ENCODE measurements around the gene LAMTOR5.

DNA sequence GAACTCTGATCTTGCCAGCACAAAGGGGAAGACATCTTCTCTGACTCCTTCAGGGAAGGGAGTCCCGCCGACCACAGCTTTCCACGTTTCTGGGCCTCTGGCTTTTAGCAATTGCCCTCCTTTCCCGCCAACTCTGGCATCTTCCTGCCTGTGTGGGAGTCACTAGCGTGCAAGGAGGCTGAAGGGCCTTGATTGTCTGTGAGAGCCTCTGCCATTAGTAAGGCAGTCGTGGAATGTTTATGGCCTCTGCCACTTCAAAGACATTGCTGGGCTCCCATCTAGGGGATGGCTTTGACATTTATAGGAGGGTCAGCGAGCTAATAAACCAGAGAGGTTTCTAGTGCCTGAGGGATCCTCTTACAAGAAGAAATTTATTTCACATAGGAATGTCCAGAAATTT, 29.1 kb upstream of the LAMTOR5 start:
- TF ChIP-seq FOXP2 (optimal IDR thresholded peaks at IDR 0.05; ENCODE audit: control extremely low read depth, extremely low read length, insufficient read depth): no peak
- no peak for TF ChIP-seq POLR2AphosphoS5 (IDR thresholded peaks at IDR 0.05; ENCODE audit: borderline replicate concordance, low read depth, low read length)

Data from SK-N-MC (cell line).